Activated CD4-positive, alpha-beta T cell treated with anti-CD3 and anti-CD28 coated beads for 24 hours (primary cell): ENCODE data around the gene RHOG.
A peak's percentile ranks its signal among the peaks of the same experiment; 100 is the strongest.
"Not testable (repeated sequence)": the region's sequence is repeated elsewhere in the genome, so short reads cannot be mapped to it uniquely, and the experiment has no call there.

Source experiments
- DNase-seq, 2 donors: peaks; one replicate each; pipeline ENCODE4 v3.0.0-alpha.2; 2020; ENCODE audit warnings: low read depth in 2 of 2

Gene RHOG

GRCh38 chr11:3840870-3841425, at the start of gene RHOG:
RHOG (minus strand) TSS chr11:3840959; CDS start chr11:3828138, 12,821 bp downstream.
- peak in 1 of 2 donors; percentile 89 for DNase-seq

DNA sequence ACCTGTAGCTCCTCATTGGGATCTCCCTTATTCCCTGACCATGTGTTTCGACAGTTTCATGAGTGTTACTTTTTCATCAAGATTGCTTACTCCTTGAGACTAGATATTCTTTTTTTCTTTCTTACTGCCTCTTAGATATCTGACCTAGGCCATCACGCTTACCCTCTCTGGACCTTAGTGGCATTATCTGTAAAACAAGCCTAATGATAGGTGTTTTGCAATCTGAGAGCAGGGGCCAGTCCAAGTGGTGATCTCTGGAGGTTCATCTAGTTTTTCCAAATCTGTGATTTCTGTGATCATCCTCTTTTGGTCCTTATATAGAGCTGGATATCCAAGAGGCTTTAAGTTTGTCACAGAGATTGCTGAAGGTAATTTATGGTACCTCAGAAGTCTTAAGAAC, 49.3 kb upstream of the RHOG start:
- no peak for DNase-seq

GRCh38 chr11:3888876-3889275, 48.1 kb upstream of the RHOG start:
- DNase-seq: no peak

DNA sequence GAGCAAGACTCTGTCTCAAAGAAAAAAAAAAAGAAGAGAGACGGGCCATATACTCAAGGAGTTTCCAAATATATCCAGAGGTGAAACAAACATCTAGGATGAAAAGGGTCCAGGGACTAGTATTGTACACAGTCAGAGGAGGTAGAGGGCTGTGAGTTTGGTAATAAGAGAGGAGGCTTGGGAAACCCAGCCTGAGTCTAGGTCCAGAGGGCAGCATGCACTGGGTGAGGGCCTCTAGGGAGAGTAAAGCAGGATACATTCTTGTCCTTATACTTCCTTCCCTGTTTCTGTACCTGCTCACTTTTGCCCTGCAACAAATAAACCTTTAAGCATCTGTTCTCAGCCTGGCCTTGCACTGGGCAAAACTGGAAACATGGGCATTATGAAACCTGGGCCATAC, 46.2 kb upstream of the RHOG start:
- DNase-seq: no peak

GRCh38 chr11:3885855-3886254, 45.1 kb upstream of the RHOG start:
- no peak for DNase-seq

GRCh38 chr11:3882655-3883054, 41.9 kb upstream of the RHOG start:
- no peak for DNase-seq

- DNase-seq: no peak
Measured at GRCh38 chr11:3880724-3881123, 40.0 kb upstream of the RHOG start.

DNA sequence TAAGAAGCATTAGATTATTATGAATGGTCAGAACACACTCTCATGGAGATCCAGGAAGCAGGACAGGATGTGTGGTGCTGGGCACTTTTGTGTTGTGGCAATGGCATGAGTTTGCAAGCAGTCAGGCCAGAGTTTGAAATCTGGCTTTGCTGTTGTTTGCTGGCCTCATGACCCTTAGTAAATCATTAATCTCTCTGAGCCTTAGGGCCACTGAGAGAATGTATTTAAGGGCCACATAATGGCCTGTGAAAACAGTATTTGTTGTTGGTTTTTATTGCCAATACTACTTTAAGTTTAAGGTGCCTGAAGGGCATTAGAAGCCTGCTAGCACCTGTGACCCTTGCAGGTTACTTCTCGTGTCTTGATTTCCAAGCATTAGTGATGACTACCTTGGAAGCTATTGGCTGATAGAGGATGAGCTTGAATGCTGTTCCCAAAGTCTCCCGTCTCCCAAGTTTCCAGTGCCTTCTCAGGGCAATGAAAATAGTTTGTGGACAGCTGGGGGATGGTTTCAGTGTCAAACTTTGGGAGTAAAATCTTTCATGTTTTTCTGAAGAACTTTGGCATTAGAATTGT, 39.3 kb upstream of the RHOG start:
- DNase-seq: no peak

- DNase-seq: no peak
Measured at GRCh38 chr11:3879216-3879966, 38.6 kb upstream of the RHOG start.

DNA sequence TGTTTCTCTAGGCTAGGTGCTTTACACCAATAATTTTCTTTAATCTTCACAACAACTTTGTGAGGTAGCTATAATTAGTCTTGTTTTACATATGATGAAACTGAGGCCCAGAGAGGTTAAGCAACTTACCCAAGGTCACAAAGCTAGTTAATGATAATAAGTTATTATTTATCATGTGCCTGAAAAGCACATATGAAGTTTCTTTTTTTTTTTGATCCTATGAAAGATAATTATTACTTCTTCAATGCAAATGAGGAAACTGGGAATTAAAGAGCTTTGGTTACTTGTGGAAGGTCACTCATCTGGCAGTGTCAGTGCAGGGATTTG, 37.5 kb upstream of the RHOG start:
- DNase-seq: no peak

DNA sequence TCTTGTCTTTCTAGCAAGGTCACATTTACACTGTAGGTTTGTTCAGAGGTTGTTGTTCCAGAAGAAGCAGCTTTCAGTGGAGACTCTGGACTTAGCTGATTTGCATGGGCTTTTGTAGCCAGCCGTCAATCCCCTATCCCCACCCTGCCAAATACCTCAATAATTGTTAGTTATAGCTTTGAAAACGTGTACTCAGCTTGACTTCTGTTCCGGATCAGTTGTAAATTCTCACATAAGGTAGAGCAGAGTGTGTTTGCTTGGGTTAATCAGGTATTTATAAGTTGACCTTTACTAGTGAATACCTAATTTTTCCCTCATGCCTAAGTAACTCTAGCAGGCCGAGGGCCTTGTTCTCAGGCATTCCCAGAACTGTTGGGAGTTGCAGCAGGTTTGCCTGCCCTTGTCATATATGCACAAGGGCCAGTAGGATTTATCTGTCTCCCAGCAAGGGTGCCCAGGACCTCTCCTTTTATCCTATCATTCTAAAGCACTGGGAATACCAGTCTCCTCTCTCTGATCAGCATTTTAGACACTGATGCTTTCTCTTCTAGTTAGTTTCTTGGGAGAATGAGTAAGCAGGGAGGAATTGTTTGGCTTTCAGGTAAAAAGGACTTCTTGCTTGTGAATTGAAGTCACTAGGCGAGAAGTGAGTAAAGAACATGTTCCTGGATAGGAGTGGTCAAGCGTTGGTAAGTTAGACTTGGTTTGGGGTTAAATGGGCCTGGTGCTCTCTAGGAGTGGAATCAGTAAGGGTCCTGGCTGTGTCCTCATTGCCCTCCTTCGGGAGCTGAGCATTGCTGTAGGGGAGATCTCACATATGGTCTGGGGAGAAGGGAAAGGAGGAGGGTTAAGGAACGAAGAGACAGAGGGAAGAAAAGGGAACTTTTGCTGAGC, 36.9 kb upstream of the RHOG start:
- DNase-seq: no peak

GRCh38 chr11:3876613-3877012, 35.9 kb upstream of the RHOG start:
- no peak for DNase-seq

GRCh38 chr11:3873712-3874349, 33.1 kb upstream of the RHOG start:
- no peak for DNase-seq

- no peak for DNase-seq
Measured at GRCh38 chr11:3867209-3868091, 26.7 kb upstream of the RHOG start.

DNA sequence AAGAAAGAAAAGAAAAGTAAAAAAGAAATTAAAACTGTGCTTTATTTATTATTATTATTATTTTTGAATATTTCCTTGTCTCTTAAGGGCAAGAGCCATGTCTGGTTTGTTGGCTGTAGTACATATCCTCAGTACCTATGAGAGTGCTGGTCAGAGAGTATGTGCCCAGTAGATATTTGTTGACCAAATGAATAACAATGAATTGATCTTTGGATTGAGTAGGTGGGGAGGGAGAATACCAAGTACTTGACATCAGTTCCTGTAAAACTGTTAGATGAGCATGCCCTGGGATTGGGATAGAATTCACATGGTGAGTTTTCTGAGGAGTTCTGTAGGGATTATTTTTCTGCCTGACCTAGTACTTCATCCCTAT, 26.1 kb upstream of the RHOG start:
- no peak for DNase-seq

DNA sequence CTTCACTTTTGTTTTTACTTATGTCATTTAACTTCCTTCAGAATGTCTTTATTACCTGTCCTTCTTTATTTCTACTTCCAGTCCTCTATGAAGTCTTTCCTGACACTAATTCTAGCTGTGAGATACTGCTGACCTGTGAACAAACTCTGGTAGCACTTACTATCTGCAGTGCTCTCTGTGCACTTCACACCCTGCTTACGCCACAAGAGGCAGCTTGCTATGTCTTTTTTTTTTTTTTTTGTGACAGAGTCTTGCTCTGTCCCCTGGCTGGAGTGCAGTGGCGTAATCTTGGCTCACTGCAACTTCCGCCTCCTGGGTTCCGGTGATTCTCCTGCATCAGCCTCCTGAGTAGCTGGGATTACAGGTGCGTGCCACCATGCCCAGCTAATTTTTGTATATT, 25.4 kb upstream of the RHOG start:
- no peak for DNase-seq

GRCh38 chr11:3865388-3866193, 24.8 kb upstream of the RHOG start:
- DNase-seq: no peak

DNA sequence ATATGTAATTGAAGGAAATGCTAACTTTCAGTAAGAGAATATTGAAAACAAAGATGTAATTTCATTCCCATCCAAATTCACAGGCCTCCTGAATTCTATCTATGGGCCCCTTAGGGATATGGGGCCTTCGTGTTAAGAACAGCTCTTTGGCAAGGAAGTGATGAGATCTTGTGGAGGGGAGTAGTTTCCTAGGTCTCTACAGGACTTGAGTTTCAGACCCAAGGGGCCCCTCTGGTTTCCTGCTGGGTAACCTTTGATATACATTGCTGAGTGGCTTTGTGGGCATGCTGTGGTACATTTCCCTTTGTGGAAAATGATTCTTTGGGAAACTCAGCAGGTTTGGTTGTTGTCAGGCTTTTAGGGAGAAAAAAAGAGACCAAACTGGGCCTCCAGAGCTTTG, 20.9 kb upstream of the RHOG start:
- DNase-seq: no peak

GRCh38 chr11:3860898-3861393, 20.2 kb upstream of the RHOG start:
- DNase-seq: not testable (repeated sequence)

- DNase-seq: no peak
Measured at GRCh38 chr11:3860375-3860774, 19.6 kb upstream of the RHOG start.
